ENCODE data around the gene TLE7.

TLE7 gene

GRCh38 chr16:71425746-71426068, 16.1 kb downstream of the TLE7 start:
- DNase-seq (ENCODE audit: low read depth), result no peak
- H3K4me3 ChIP-seq (ENCODE audit: control insufficient read depth, low read depth, low read length), result peak overlapping the region; percentile 59
- TF ChIP-seq CTCF (conservative IDR thresholded peaks at IDR 0.05; ENCODE audit: control insufficient read depth, insufficient read depth, low read depth, low read length), result no peak

- TF ChIP-seq CTCF (conservative IDR thresholded peaks at IDR 0.05; ENCODE audit: control insufficient read depth, insufficient read depth, low read depth, low read length), result no peak
- no peak for DNase-seq (ENCODE audit: low read depth)
- no peak overlapping the region for H3K4me3 ChIP-seq (ENCODE audit: control insufficient read depth, low read depth, low read length)
Measured at GRCh38 chr16:71424626-71425025, 17.2 kb downstream of the TLE7 start.

GRCh38 chr16:71423865-71424264, 18.0 kb downstream of the TLE7 start:
- H3K4me3 ChIP-seq (ENCODE audit: control insufficient read depth, low read depth, low read length), result no peak overlapping the region
- no peak for TF ChIP-seq CTCF (conservative IDR thresholded peaks at IDR 0.05; ENCODE audit: control insufficient read depth, insufficient read depth, low read depth, low read length)
- no peak for DNase-seq (ENCODE audit: low read depth)

GRCh38 chr16:71423016-71423415, 18.8 kb downstream of the TLE7 start:
- no peak for TF ChIP-seq CTCF (conservative IDR thresholded peaks at IDR 0.05; ENCODE audit: control insufficient read depth, insufficient read depth, low read depth, low read length)
- no peak overlapping the region for H3K4me3 ChIP-seq (ENCODE audit: control insufficient read depth, low read depth, low read length)
- DNase-seq (ENCODE audit: low read depth), result no peak

- DNase-seq (ENCODE audit: low read depth), result peak; percentile 30
- peak; percentile 49 for TF ChIP-seq CTCF (conservative IDR thresholded peaks at IDR 0.05; ENCODE audit: control insufficient read depth, insufficient read depth, low read depth, low read length)
- no peak overlapping the region for H3K4me3 ChIP-seq (ENCODE audit: control insufficient read depth, low read depth, low read length)
Measured at GRCh38 chr16:71421911-71422310, 19.9 kb downstream of the TLE7 start.

GRCh38 chr16:71414038-71414437, 27.8 kb downstream of the TLE7 start:
- no peak for DNase-seq (ENCODE audit: low read depth)
- H3K4me3 ChIP-seq (ENCODE audit: control insufficient read depth, low read depth, low read length), result no peak overlapping the region
- no peak for TF ChIP-seq CTCF (conservative IDR thresholded peaks at IDR 0.05; ENCODE audit: control insufficient read depth, insufficient read depth, low read depth, low read length)

- DNase-seq (ENCODE audit: low read depth), result no peak
- no peak overlapping the region for H3K4me3 ChIP-seq (ENCODE audit: control insufficient read depth, low read depth, low read length)
- no peak for TF ChIP-seq CTCF (conservative IDR thresholded peaks at IDR 0.05; ENCODE audit: control insufficient read depth, insufficient read depth, low read depth, low read length)
Measured at GRCh38 chr16:71413341-71413740, 28.5 kb downstream of the TLE7 start.
